GM11168 (cell line): ENCODE results near the gene SEMA3F.
"Not testable (repeated sequence)": the region's sequence is repeated elsewhere in the genome, so short reads cannot be mapped to it uniquely, and the experiment has no call there.

Source experiments
- in situ Hi-C: fragments of 300-500 bp; cut with MboI; formaldehyde crosslinking; loops from one replicate; pipeline ENCODE4 v1.12.0; 2022; ENCODE audit warnings: low sequenced_read_pairs; ENCODE audit not compliant: unreplicated experiment

Gene SEMA3F

DNA sequence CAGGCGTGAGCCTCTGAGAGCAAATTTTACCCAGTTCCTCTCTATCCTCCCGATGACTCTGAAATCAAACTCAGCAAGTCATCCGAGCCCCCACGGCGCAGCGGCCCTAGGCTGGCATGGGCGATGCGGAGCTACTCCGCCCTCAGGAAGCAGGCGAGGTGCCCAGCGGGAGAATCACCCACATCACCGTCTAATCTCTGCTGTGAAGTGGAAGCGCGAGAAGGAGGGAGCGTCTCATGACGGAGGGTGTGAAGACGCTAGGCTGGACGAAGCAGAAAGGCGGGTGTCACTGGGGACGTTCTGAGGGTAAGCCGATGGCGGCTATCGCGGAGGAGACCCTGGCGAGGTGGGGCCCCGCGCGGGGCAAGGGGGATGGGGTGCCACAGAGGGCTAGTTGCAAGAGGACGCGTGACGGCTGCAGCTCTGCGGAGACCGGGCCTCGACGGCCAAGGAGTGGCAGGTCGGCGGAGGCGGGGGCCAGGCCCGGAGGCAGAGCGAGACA, 71.8 kb downstream of the SEMA3F start:
- in situ Hi-C loops: no loop called here

- in situ Hi-C loops: no loop called here
Observed at GRCh38 chr3:50227390-50228183, 72.5 kb downstream of the SEMA3F start.

DNA sequence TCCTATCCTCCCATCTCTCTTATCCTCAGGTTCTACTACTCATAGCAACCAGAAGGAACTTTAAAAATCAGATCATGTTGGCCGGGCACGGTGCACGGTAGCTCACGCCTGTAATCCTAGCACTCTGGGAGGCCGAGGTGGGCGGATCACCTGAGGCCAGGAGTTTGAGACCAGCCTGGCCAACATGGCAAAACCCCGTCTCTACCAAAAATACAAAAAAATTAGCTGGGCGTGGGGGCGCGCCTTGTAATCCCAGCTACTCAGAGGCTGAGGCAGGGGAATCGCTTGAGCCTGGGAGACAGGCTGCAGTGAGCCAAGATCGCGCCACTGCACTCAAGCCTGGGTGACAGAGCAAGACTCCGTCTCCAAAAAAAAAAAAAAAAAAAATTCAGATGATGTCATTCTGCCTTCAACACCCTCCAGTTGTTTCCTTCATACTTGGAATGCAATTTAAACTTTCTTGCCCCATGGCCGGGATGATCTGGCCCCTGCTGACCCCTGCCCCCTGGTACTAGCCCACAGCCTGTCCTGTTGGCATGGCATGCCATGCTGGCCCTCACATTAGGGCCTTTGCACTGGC, 73.2 kb downstream of the SEMA3F start:
- in situ Hi-C loops: not testable (repeated sequence)

GRCh38 chr3:50229490-50229889, 74.4 kb downstream of the SEMA3F start:
- in situ Hi-C loops: no loop called here

DNA sequence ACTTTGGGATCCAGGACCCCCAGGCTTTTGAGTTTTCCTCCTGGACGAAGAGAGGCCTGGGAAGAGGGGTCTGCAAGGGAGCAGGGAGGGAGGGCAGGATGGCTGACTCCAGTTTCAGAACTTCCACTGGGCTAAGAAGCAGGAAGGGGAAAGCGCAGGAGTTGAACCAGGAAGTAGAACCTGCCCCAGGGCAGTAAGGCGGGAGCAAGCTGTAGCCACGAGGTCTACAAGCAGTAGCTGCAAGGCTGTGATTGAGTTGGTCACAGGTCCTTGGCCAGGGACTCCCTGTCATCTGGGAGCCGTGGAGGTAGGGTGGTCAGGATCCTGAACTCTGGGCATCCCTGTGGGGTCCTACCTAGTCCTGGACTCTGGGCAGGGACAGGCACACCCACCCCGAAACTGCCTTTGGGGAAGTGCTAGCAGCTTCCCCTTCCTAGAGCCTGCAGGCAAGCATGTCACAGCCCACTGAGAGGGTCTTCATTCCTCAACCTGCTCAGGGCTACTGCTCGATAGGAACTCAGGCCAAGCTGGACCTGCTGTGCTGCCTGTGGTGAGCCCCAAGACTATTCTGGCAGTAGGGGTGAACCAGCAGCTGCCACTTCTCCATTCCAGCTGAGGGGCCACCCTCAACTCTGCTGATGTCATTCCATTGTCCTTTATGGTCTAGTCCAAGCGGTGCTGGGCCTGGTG, 75.1 kb downstream of the SEMA3F start:
- in situ Hi-C loops: no loop called here

- in situ Hi-C loops: no loop called here
Observed at GRCh38 chr3:50230794-50231125, 75.6 kb downstream of the SEMA3F start.

DNA sequence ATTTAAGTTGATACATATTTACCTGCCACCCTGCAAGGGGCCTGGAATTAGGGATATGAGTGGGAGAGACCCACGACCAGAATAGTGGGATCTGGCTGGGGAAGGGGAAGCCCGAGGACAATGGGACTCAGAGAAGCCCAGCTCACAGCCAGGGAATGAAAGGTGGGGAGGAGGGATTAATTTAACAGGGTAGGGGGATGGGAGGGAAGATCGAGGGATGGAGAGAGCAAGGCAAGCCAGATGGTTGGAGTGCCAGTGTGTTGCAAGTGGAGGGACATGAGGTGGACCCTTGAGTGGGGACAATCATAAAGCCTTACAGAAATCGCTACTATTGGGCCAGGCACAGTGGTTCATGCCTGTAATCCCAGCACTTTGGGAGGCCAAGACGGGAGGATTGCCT, 76.5 kb downstream of the SEMA3F start:
- in situ Hi-C loops: no loop called here

GRCh38 chr3:50232303-50232702, 77.2 kb downstream of the SEMA3F start:
- in situ Hi-C loops: no loop called here

DNA sequence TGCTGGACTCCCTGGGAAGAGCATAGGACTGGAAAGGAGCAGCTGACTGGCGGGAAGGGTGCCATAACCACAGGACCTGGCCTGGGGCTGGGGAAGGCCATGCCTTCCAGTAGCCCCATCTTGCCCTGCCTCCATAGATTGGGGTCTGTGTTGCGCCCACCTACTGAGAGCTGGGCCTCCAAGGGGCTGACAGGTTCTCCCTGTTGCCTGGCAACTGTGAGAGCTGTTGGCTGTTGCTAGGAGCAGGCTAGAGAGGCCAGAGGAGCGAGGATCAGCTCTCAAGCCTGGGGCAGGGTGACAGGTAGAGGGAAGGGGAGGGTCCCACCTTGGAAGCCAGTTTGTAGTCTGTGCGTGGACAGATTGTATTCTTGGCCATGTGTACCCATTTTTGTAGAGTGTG, 78.1 kb downstream of the SEMA3F start:
- in situ Hi-C loops: no loop called here

DNA sequence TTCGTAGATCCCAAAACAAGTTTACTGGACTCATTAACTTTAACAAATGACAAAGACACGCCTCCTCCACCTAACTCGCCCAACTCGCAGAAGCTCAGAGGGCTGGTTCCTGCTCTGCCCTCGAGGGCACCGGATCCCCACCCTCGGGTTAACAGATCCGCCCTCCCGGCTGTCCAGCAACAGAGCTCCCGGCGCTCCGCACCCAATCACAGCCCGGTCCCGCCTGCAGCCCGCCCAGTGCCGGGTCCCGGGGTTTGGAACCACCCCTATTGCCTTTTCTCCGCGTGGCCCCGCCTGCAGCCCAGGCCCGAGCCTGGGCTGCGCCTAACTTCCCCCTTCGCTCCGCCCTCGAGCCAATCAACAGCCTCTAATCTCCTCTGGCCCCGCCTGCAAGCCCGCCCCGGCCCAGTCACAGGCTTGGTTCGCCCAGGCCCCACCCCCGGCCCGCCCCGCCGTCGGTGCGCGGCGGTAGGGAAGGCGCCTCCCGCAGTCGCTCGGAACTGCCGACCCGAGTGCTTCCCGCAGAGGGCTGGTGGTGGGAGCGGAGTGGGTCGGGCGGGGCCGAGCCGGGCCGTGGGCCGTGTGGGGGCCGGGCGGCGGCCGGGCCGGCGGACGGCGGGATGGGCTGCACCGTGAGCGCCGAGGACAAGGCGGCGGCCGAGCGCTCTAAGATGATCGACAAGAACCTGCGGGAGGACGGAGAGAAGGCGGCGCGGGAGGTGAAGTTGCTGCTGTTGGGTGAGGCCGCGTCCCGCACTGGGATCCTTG, 80.8 kb downstream of the SEMA3F start, which contains the start of gene GNAI2:
TSS of gene GNAI2 (plus strand) at position 489 of the 768 bp plus-strand sequence. CDS start at position 621, 132 bp downstream.
- in situ Hi-C loops: no loop called here

DNA sequence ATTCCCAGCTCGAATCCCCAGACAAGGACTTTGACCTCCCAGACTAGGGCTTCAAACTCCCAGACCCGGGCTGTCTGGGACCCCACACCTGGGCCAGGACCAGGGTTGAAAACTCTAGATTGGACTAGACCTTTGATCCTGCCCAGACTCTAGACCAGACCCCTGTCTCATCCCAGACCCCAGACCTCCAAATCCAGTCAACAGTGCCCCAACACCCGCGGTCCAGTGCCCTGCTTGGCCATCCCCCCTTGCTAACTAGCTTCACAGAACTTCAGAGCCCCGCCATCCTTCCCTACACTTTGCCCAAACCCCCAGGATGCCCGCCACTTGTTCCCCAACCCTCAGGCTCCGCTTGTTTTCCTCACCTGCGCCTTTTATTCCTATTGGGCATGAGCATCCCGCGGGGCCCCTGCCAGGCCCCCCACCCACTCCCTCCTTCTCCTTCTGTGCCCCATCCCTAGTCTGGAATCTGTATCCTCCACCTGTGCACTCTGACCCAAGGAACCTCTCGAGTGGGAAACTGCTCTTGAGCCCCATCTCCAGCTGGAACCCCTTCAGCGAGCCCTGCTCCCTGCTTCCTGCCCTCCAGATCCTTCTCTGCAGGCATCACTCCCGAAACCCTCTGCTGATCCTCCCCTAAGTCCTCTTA, 81.5 kb downstream of the SEMA3F start:
- in situ Hi-C loops: no loop called here

GRCh38 chr3:50237133-50237651, 82.1 kb downstream of the SEMA3F start:
- in situ Hi-C loops: no loop called here

GRCh38 chr3:50237754-50238548, 82.8 kb downstream of the SEMA3F start:
- in situ Hi-C loops: no loop called here

DNA sequence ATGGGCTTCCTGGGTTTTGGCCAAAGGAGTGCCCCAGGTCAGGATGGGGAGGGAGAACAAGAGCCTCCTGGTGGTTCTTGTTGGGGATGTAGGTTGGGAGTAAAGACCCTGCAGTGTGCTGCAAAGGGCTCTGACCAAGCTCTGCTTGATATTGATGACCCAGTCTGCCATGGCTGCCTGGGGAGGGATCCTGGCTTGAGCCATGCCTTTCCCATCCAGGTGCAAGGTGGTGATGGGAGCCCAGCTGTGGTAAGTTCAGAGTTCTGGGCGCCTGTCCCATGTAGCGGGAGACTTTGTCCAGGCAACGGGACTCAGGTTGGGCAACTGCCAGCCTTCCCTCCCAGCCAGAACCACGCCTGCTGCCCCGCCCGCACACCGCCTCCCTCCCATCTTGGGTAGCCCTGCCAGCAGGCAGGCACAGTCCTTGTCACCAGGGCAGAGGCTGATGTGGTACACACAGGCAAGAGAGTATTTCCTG, 83.5 kb downstream of the SEMA3F start:
- in situ Hi-C loops: no loop called here
